HCT116 (cell line): Measurements from ENCODE around the gene MAP3K3. TPM values are rescaled to one million over a fixed set of nuclear protein-coding genes. Genes with fewer than 3 reads are reported as not detected.

Source experiments
- ATAC-seq: fragments of 200-7000 bp; cut with Tn5 transposase; 2 replicates; pipeline ENCODE4 v1.9.1; 2020; ENCODE audit warnings: mild to moderate bottlenecking, moderate library complexity
- BruUV-seq: library from RNA; stranded (reverse); fragments of 400-500 nt; replicated peaks from 2 replicates; lab custom pipeline; 2021; lab: Mats Ljungman, UMichigan
- CTCF ChIA-PET: fragments of 300-600 bp; sonication (Branson Sonifier 250); formaldehyde crosslinking; loops from one replicate; lab custom pipeline; 2021; ENCODE audit warnings: antibody characterized with exemption; lab: Charles Lee
- POLR2A ChIA-PET: fragments of 300-600, 350-600 bp; sonication (Branson Sonifier 250); formaldehyde crosslinking; loops from one replicate; lab custom pipeline; 2021; ENCODE audit warnings: antibody characterized with exemption; lab: Charles Lee
- RAD21 ChIA-PET, 2 experiments: fragments of 300-600 bp; sonication (Branson Sonifier 250); formaldehyde crosslinking; loops; one replicate each; lab custom pipeline; 2023; ENCODE audit warnings: low total read pairs in 2 of 2; ENCODE audit not compliant: uncharacterized antibody in 2 of 2, unreplicated experiment in 2 of 2, low non-redundant PET in 1 of 2; lab: Charles Lee
- DNase-seq: peaks from one replicate; pipeline ENCODE4 v3.0.0-alpha.2; 2010; ENCODE audit warnings: low read depth, low spot score
- H2AFZ ChIP-seq: fragments of 200-600 bp; shearing (Covaris generic), sonication (generic); 2 replicates; pipeline ENCODE4 v1.6.1; 2017; ENCODE audit warnings: low read depth, mixed run types, mixed read lengths, antibody characterized with exemption, low read length; ENCODE audit not compliant: poor library complexity, severe bottlenecking
- H3K27ac ChIP-seq: 2 replicates; pipeline ENCODE4 v1.5.1; 2012; ENCODE audit warnings: low read depth, low read length
- H3K27me3 ChIP-seq: fragments of 200-600 bp; sonication (generic); 2 replicates; pipeline ENCODE4 v1.6.1; 2016; ENCODE audit warnings: mixed run types, low read length, mixed read lengths; ENCODE audit not compliant: insufficient read depth
- H3K36me3 ChIP-seq, 2 experiments: fragments of 200-500 bp in 1 of 2; fragments of 200-600 bp in 1 of 2; sonication (Bioruptor generic) in 1 of 2; sonication (generic) in 1 of 2; 2 replicates each; pipeline versions ENCODE4 v1.5.1 to v1.6.1; 2014 to 2016; ENCODE audit warnings: low read length in 2 of 2, inconsistent platforms in 1 of 2, mixed read lengths in 1 of 2, mixed run types in 1 of 2; ENCODE audit not compliant: insufficient read depth in 2 of 2, control insufficient read depth in 1 of 2
- H3K4me1 ChIP-seq, 2 experiments: fragments of 200-600 bp in 1 of 2; sonication (generic) in 1 of 2; 2 replicates each; pipeline versions ENCODE4 v1.5.1 to v1.6.1; 2012 to 2017; ENCODE audit warnings: low read length in 2 of 2, inconsistent platforms in 1 of 2, mild to moderate bottlenecking in 1 of 2, mixed read lengths in 1 of 2, mixed run types in 1 of 2, moderate library complexity in 1 of 2; ENCODE audit not compliant: insufficient read depth in 2 of 2, control insufficient read depth in 1 of 2
- H3K4me2 ChIP-seq: fragments of 200-600 bp; sonication (generic); 2 replicates; pipeline ENCODE4 v1.6.1; 2017; ENCODE audit warnings: mixed run types, low read length, mixed read lengths
- H3K4me3 ChIP-seq, 2 experiments: fragments of 200-600 bp in 1 of 2; sonication (generic) in 1 of 2; replicated peaks in 1 of 2; 2 replicates each; pipeline ENCODE4 v1.5.1; 2011 to 2016; ENCODE audit warnings: low read length in 2 of 2, control low read depth in 1 of 2, low read depth in 1 of 2, mild to moderate bottlenecking in 1 of 2, mixed read lengths in 1 of 2, mixed run types in 1 of 2
- H3K79me2 ChIP-seq: fragments of 200-600 bp; sonication (generic); 2 replicates; pipeline ENCODE4 v1.6.1; 2017; ENCODE audit warnings: mild to moderate bottlenecking, mixed run types, low read length, moderate library complexity, mixed read lengths; ENCODE audit not compliant: insufficient read depth
- H3K9ac ChIP-seq: fragments of 200-600 bp; sonication (generic); 2 replicates; pipeline ENCODE4 v1.6.1; 2016; ENCODE audit warnings: low read length, mixed read lengths
- H3K9me2 ChIP-seq: fragments of 200-600 bp; sonication (generic), shearing (Covaris generic); 2 replicates; pipeline ENCODE4 v1.6.1; 2017; ENCODE audit warnings: mixed run types, mild to moderate bottlenecking, moderate library complexity; ENCODE audit not compliant: insufficient read depth
- H3K9me3 ChIP-seq, 2 experiments: fragments of 200-500 bp in 1 of 2; fragments of 200-600 bp in 1 of 2; sonication (Bioruptor generic) in 1 of 2; sonication (generic) in 1 of 2; 2 replicates each; pipeline ENCODE4 v1.6.1; 2014 to 2017; ENCODE audit warnings: low read length in 2 of 2, mixed read lengths in 2 of 2, inconsistent platforms in 1 of 2, low read depth in 1 of 2, mild to moderate bottlenecking in 1 of 2, mixed run types in 1 of 2, moderate library complexity in 1 of 2; ENCODE audit not compliant: control insufficient read depth in 1 of 2, insufficient read depth in 1 of 2
- H4K20me1 ChIP-seq: fragments of 200-600 bp; sonication (generic), shearing (Covaris generic); 2 replicates; pipeline ENCODE4 v1.6.1; 2017; ENCODE audit warnings: mixed run types, mild to moderate bottlenecking, moderate library complexity; ENCODE audit not compliant: insufficient read depth
- ATF3 ChIP-seq: IDR thresholded peaks from 2 replicates; pipeline ENCODE4 v1.6.1; 2012
- CBX3 ChIP-seq: IDR thresholded peaks from 2 replicates; pipeline ENCODE4 v1.6.1; 2012; ENCODE audit warnings: low read depth
- CEBPB ChIP-seq: IDR thresholded peaks from 2 replicates; pipeline ENCODE4 v1.6.1; 2012; ENCODE audit warnings: low read depth
- EGR1 ChIP-seq: IDR thresholded peaks from 2 replicates; pipeline ENCODE4 v1.6.1; 2012; ENCODE audit warnings: low read depth
- FOSL1 ChIP-seq: IDR thresholded peaks from 2 replicates; pipeline ENCODE4 v1.6.1; 2012; ENCODE audit warnings: low read depth
- JUND ChIP-seq: IDR thresholded peaks from 2 replicates; pipeline ENCODE4 v1.6.1; 2012
- MAX ChIP-seq: IDR thresholded peaks from 2 replicates; pipeline ENCODE4 v1.6.1; 2012
- POLR2A ChIP-seq: IDR thresholded peaks from 2 replicates; pipeline ENCODE4 v1.7.0; 2011; ENCODE audit warnings: borderline replicate concordance; ENCODE audit not compliant: insufficient read depth, insufficient read length; ENCODE audit errors: extremely low read depth
- POLR2AphosphoS5 ChIP-seq: IDR thresholded peaks from 2 replicates; pipeline ENCODE4 v1.6.1; 2011; ENCODE audit warnings: mild to moderate bottlenecking, low read depth, low read length, moderate library complexity
- RAD21 ChIP-seq: IDR thresholded peaks from 2 replicates; pipeline ENCODE4 v1.6.1; 2012; ENCODE audit warnings: low read depth, mild to moderate bottlenecking
- REST ChIP-seq: IDR thresholded peaks from 2 replicates; pipeline ENCODE4 v1.6.1; 2012; ENCODE audit warnings: low read depth
- SIN3A ChIP-seq: IDR thresholded peaks from 2 replicates; pipeline ENCODE4 v1.6.1; 2012; ENCODE audit warnings: low read depth
- SP1 ChIP-seq: IDR thresholded peaks from 2 replicates; pipeline ENCODE4 v1.6.1; 2012; ENCODE audit warnings: low read depth
- SRF ChIP-seq: IDR thresholded peaks from 2 replicates; pipeline ENCODE4 v1.6.1; 2012; ENCODE audit warnings: low read depth
- TCF7L2 ChIP-seq: IDR thresholded peaks from 2 replicates; pipeline ENCODE4 v1.7.0; 2011; ENCODE audit warnings: borderline replicate concordance, inconsistent platforms; ENCODE audit not compliant: insufficient read depth, insufficient read length; ENCODE audit errors: extremely low read depth
- ZFX ChIP-seq: fragments of 450-650 bp; IDR thresholded peaks from 2 replicates; pipeline ENCODE4 v1.6.1; 2017
- intact Hi-C: fragments of 100-400 bp; cut with micrococcal nuclease; formaldehyde crosslinking; loops from 2 replicates; pipeline ENCODE4 v1.10.0; 2022
- total RNA-seq: library from RNA; stranded (reverse); gene quantifications from one replicate; pipeline ENCODE4 v1.2.1, GENCODE V29; 2021; ENCODE audit not compliant: unreplicated experiment
- TF ChIP-seq, protein P1 (sequence below): IDR thresholded peaks from 2 replicates; pipeline ENCODE4 v1.6.1; 2011; ENCODE audit warnings: mild to moderate bottlenecking, low read length, moderate library complexity; ENCODE audit not compliant: insufficient replicate concordance; ENCODE audit errors: extremely low read depth

MAP3K3 gene
- total RNA-seq, 1 experiment from 2014 or later, result 18.5 TPM

DNA sequence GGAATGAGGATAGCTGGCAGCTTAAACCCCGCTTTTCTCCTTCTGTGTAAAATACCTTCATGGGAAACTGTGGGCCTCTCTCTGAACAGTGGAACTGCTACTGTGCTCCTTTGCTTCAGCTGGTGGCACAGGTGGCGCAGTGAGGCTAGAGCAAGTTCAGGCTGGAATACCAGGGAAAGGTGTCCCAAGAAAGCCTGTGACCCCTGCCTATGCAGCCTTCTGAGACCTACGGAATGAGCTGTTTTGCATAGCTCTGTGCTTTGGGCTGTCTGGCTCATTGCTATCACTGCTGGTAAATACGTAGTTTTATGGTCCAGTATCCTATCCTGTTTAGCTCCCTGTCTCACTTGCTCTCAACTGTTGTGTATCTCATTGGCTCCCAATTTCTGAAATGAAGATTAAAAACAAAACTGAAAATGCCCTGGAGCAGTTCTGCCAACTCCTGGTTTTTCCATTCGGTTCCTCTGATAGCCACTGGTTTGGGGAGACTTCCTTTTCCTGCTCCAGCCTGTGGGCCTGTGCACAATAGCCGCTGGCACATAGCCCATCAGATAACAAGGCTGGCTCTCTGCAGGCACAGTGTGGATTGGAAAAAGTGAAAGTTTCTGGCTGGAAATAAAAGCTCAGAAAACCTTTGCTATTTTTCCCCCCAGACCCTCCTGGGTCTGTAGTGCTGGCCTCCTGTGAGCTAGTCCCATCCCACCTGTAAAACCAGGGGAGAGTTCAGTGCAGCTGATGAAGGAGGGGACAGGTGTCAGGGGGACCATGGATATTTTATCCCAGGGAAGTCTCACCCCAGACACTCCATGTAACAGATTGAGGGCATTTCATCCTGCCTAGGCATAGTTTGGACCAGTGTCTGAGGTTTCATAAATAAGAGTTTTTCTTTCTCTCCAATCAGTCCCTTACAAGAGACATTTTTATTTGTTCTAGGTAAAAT is 53.7 kb downstream of the MAP3K3 start:
- no peaks in the 10 kb centered on the region for H3K36me3 ChIP-seq
- BruUV-seq, result no TSS peak
- no peaks in the 10 kb centered on the region for H3K9me3 ChIP-seq
- H2AFZ ChIP-seq, result no peak overlapping the region
- no peaks in the 10 kb centered on the region for H3K27me3 ChIP-seq
- intact Hi-C loops, result no loop called here
- H3K4me3 ChIP-seq, result peak overlapping the region in 1 of 2 experiments; percentile 11; a peak in 2 of 4 replicates
- peak overlapping the region; percentile 22; the same call in 1 of the 2 replicates for H3K9ac ChIP-seq
- TF ChIP-seq FOSL1, result peak; percentile 76; the same call in 1 of the 2 replicates
- TF ChIP-seq SIN3A, result peak; percentile 22; the same call in 1 of the 2 replicates
- TF ChIP-seq JUND, result peak; percentile 86
- TF ChIP-seq CBX3, result peak; percentile 77
- no peak for TF ChIP-seq REST
- TF ChIP-seq EGR1, result peak; percentile 48; the same call in 1 of the 2 replicates
- TF ChIP-seq, protein P1, sequence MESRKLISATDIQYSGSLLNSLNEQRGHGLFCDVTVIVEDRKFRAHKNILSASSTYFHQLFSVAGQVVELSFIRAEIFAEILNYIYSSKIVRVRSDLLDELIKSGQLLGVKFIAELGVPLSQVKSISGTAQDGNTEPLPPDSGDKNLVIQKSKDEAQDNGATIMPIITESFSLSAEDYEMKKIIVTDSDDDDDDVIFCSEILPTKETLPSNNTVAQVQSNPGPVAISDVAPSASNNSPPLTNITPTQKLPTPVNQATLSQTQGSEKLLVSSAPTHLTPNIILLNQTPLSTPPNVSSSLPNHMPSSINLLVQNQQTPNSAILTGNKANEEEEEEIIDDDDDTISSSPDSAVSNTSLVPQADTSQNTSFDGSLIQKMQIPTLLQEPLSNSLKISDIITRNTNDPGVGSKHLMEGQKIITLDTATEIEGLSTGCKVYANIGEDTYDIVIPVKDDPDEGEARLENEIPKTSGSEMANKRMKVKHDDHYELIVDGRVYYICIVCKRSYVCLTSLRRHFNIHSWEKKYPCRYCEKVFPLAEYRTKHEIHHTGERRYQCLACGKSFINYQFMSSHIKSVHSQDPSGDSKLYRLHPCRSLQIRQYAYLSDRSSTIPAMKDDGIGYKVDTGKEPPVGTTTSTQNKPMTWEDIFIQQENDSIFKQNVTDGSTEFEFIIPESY, result peak; percentile 68
- no peak for TF ChIP-seq SRF
- 0 out of 2 replicates have a peak, but pooled peaks have one; percentile 26 for TF ChIP-seq MAX
- peak; percentile 69 for TF ChIP-seq POLR2AphosphoS5
- no peak for TF ChIP-seq POLR2A
- TF ChIP-seq RAD21, result 0 out of 2 replicates have a peak, but pooled peaks have one; percentile 9
- TF ChIP-seq ZFX, result no peak
- peak; percentile 76 for TF ChIP-seq SP1
- TF ChIP-seq TCF7L2, result peak; percentile 92
- peak; percentile 41; the same call in 1 of the 2 replicates for TF ChIP-seq CEBPB
- TF ChIP-seq ATF3, result no peak
- TF ChIP-seq, all 23 proteins: peak for 12
- Histone ChIP-seq H3K4me2 (peak overlapping the region; percentile 59), H3K4me1 (peaks cover 24 to 26% of the 10 kb centered on the region in 2 experiments), H3K27ac (peak overlapping the region; percentile 77), H3K79me2 (no peaks in the 10 kb centered on the region), H3K9me2 (no peaks in the 10 kb centered on the region), H4K20me1 (no peaks in the 10 kb centered on the region)
- DNase-seq (peak; percentile 76), ATAC-seq (peak; percentile 86)
- CTCF ChIA-PET, result interaction anchor here (0.5 to 2.3 kb wide), 6 partner anchors 21 to 270 kb away, joined by 3 to 10 read pairs (median 3); partner anchors contain the start of gene MAP3K3
- RAD21 ChIA-PET, result no interaction called here
- POLR2A ChIA-PET, result interaction anchor here (1.8 to 2.7 kb wide), 3 partner anchors 10 to 98 kb away, joined by 7 to 8 read pairs (median 8); partner anchors contain the start of genes CCDC47, DDX42 and MAP3K3
